Measurements from ENCODE around the gene KCNK3.

GRCh38 chr2:26704441-26704977 is 12.0 kb downstream of the KCNK3 start:
- TF ChIP-seq GATA2 (IDR thresholded peaks at IDR 0.05; ENCODE audit: low read depth, low read length) = no peak
- no peak for TF ChIP-seq GATA3 (IDR thresholded peaks at IDR 0.05; ENCODE audit: low read depth, low read length)

Measured in SH-SY5Y (cell line).